ENCODE data around the gene PIK3C2G. TPM values are rescaled to one million over a fixed set of nuclear protein-coding genes. Genes with fewer than 3 reads are reported as not detected.
"Not testable (repeated sequence)": the region's sequence is repeated elsewhere in the genome, so short reads cannot be mapped to it uniquely, and the experiment has no call there.

The PIK3C2G gene
- total and polyA plus RNA-seq, 8 donors: 0.29 to 191 (median 48.7) TPM

DNA sequence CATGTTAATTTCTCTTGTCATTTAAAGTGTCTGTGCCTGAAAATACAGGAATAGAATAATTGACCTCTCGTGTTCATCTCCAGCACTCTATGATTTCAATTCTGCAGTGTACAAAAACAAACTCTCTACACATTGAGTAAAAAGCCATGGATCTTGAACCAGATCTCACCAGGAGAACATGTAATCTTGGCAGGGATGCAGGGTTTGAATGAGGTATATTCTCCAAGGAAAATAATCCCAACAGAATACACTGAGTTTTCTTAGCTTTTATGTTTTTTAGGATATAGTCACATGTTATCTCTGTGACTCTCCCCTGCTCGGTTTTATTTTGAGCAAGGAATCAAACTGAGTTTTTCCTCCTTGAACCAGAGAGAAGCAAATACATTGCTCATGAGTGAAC is 224.7 kb downstream of the PIK3C2G start:
- Histone ChIP-seq H3K27ac (no peak overlapping the region), H3K4me3 (no peak overlapping the region), H3K36me3 (no peaks in the 10 kb centered on the region), H3K4me1 (peaks cover 0 to 3% (median 0%) of the 10 kb centered on the region in 4 donors), H3K9me3 (no peaks in the 10 kb centered on the region), H3K27me3 (no peaks in the 10 kb centered on the region)
- intact Hi-C loops (cut with DNase I; ENCODE audit: low total_unique reads): no loop called here
- TF ChIP-seq EP300 (IDR thresholded peaks at IDR 0.05): no peak
- DNase-seq: no peak
- WGBS, 5 donors: 77 to 78% (median 78%) methylated on average over 2 of the region's 2 CpGs

GRCh38 chr12:18487509-18487908 is 226.2 kb downstream of the PIK3C2G start:
- Histone ChIP-seq H3K36me3 (peaks cover 0 to 3% (median under 1%) of the 10 kb centered on the region in 4 donors), H3K27me3 (no peaks in the 10 kb centered on the region), H3K4me3 (no peak overlapping the region), H3K9me3 (no peaks in the 10 kb centered on the region), H3K4me1 (peaks cover 0 to 3% (median 0%) of the 10 kb centered on the region in 4 donors), H3K27ac (no peak overlapping the region)
- no peak for DNase-seq
- TF ChIP-seq POLR2A (IDR thresholded peaks at IDR 0.05) (no peak), EP300 (IDR thresholded peaks at IDR 0.05) (no peak), POLR2AphosphoS5 (IDR thresholded peaks at IDR 0.05) (no peak)
- TF ChIP-seq, protein P1, sequence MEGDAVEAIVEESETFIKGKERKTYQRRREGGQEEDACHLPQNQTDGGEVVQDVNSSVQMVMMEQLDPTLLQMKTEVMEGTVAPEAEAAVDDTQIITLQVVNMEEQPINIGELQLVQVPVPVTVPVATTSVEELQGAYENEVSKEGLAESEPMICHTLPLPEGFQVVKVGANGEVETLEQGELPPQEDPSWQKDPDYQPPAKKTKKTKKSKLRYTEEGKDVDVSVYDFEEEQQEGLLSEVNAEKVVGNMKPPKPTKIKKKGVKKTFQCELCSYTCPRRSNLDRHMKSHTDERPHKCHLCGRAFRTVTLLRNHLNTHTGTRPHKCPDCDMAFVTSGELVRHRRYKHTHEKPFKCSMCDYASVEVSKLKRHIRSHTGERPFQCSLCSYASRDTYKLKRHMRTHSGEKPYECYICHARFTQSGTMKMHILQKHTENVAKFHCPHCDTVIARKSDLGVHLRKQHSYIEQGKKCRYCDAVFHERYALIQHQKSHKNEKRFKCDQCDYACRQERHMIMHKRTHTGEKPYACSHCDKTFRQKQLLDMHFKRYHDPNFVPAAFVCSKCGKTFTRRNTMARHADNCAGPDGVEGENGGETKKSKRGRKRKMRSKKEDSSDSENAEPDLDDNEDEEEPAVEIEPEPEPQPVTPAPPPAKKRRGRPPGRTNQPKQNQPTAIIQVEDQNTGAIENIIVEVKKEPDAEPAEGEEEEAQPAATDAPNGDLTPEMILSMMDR (IDR thresholded peaks at IDR 0.05): no peak
- intact Hi-C loops (cut with DNase I; ENCODE audit: low total_unique reads): no loop called here
- WGBS, 5 donors: 51 to 75% (median 63%) methylated on average over 3 of the region's 3 CpGs

DNA sequence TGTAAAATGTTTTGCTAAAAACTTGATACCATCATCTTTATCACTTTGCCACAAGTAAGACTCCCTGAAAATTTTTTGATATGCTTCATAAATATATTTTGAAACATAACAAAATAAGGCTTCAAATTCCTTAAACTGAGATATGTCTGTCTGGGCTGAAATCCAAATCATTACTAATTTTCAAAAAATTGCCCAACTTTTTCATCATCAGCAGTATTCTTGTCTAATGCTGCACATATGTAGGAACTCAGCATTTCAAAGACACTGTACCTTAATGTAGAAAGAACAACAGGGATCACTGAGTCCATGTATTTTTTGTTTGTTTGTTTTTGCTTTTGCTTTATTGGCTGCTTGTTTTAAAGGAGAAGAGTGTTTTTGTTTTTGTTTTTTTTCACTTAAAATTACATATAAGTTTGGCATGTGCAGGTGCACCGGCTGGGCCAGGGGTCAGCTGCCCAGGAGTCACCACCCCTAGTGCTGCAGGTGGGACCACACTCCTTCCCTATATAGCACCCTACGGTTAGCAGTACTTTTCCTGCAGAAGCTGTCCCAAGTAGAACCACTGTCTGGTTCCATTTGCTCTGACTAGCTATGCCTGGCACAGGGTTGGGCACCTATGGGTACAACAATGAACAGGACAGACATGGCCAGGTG is 231.2 kb downstream of the PIK3C2G start:
- TF ChIP-seq POLR2A (IDR thresholded peaks at IDR 0.05) (no peak), POLR2AphosphoS5 (IDR thresholded peaks at IDR 0.05) (no peak), EP300 (IDR thresholded peaks at IDR 0.05) (no peak)
- TF ChIP-seq, protein P1 (IDR thresholded peaks at IDR 0.05): no peak

GRCh38 chr12:18496156-18496555 is 234.8 kb downstream of the PIK3C2G start:
- Histone ChIP-seq H3K36me3 (peaks cover 0 to 68% (median 39%) of the 10 kb centered on the region in 4 donors), H3K4me1 (no peaks in the 10 kb centered on the region), H3K27me3 (no peaks in the 10 kb centered on the region), H3K9me3 (no peaks in the 10 kb centered on the region), H3K4me3 (no peak overlapping the region), H3K27ac (no peak overlapping the region)
- TF ChIP-seq, protein P1 (IDR thresholded peaks at IDR 0.05): no peak
- no peak for TF ChIP-seq POLR2A (IDR thresholded peaks at IDR 0.05)
- no peak for TF ChIP-seq EP300 (IDR thresholded peaks at IDR 0.05)
- TF ChIP-seq POLR2AphosphoS5 (IDR thresholded peaks at IDR 0.05): no peak
- DNase-seq: peak in 1 of 2 donors; percentile 14
- intact Hi-C loops (cut with DNase I; ENCODE audit: low total_unique reads): no loop called here
- 82 to 97% (median 95%) methylated on average over 2 of the region's 2 CpGs for WGBS, 5 donors

More for the DNA sequence above, 231.2 kb downstream of the PIK3C2G start:
- Histone ChIP-seq H3K9me3 (no peaks in the 10 kb centered on the region), H3K27ac (no peak overlapping the region), H3K27me3 (no peaks in the 10 kb centered on the region), H3K4me1 (peaks cover 0 to 3% (median 0%) of the 10 kb centered on the region in 4 donors), H3K36me3 (peaks cover 0 to 33% (median 13%) of the 10 kb centered on the region in 4 donors), H3K4me3 (no peak overlapping the region)
- peak in 1 of 2 donors; percentile 16 for DNase-seq
- 85 to 96% (median 89%) methylated on average over 2 of the region's 2 CpGs for WGBS, 5 donors
- intact Hi-C loops (cut with DNase I; ENCODE audit: low total_unique reads): no loop called here

DNA sequence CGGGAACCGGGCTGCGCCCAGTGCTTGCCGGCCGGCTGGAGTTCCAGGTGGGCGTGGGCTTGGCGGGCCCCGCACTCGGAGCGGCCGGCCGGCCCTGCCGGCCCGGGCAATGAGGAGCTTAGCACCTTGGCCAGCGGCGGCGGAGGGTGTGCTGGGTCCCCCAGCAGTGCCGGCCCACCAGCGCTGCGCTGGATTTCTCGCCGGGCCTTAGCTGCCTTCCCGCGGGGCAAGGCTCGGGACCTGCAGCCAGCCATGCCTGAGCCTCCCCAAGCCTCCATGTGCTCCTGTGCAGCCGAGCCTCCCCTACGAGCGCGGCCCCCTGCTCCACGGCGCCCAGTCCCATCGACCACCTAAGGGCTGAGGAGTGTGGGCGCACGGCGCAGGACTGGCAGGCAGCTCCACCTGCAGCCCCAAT is 238.8 kb downstream of the PIK3C2G start:
- H3K4me3 ChIP-seq; H3K27me3 ChIP-seq; intact Hi-C loops (cut with DNase I; ENCODE audit: low total_unique reads); DNase-seq; H3K4me1 ChIP-seq; H3K27ac ChIP-seq; H3K9me3 ChIP-seq: not testable (repeated sequence)
- H3K36me3 ChIP-seq: peaks cover 0 to 51% (median 29%) of the 10 kb centered on the region in 4 donors
- WGBS, 5 donors: 97 to 98% (median 98%) methylated on average over 13 to 35 of the region's 35 CpGs

GRCh38 chr12:18500736-18501135 is 239.4 kb downstream of the PIK3C2G start:
- DNase-seq; H3K27me3 ChIP-seq; H3K4me3 ChIP-seq; intact Hi-C loops (cut with DNase I; ENCODE audit: low total_unique reads); H3K4me1 ChIP-seq; H3K27ac ChIP-seq; H3K9me3 ChIP-seq: not testable (repeated sequence)
- peaks cover 0 to 51% (median 29%) of the 10 kb centered on the region in 4 donors for H3K36me3 ChIP-seq
- WGBS, 5 donors: 93 to 99% (median 98%) methylated on average over 20 to 21 of the region's 21 CpGs

Data from stomach (tissue), 9 donors.